KOPT-K1 (cell line): ENCODE data around the gene GRIA1.
"Not testable (repeated sequence)": the region's sequence is repeated elsewhere in the genome, so short reads cannot be mapped to it uniquely, and the experiment has no call there.

ENCODE experiments used
- H3K27ac ChIP-seq: fragments of 200-600 bp; sonication (generic); 2 replicates; pipeline ENCODE4 v1.5.1; 2016; ENCODE audit warnings: antibody characterized with exemption, mild to moderate bottlenecking, low read depth, low read length; ENCODE audit not compliant: poor library complexity, severe bottlenecking
- H3K36me3 ChIP-seq: fragments of 200-600 bp; sonication (generic); 2 replicates; pipeline ENCODE4 v1.5.1; 2017; ENCODE audit warnings: antibody characterized with exemption, mild to moderate bottlenecking, low read length, moderate library complexity; ENCODE audit not compliant: insufficient read depth
- H3K9me3 ChIP-seq: fragments of 200-600 bp; sonication (generic); 2 replicates; pipeline ENCODE4 v1.5.1; 2017; ENCODE audit warnings: antibody characterized with exemption, low read length, mild to moderate bottlenecking; ENCODE audit not compliant: insufficient read depth, poor library complexity, severe bottlenecking

The GRIA1 gene

DNA sequence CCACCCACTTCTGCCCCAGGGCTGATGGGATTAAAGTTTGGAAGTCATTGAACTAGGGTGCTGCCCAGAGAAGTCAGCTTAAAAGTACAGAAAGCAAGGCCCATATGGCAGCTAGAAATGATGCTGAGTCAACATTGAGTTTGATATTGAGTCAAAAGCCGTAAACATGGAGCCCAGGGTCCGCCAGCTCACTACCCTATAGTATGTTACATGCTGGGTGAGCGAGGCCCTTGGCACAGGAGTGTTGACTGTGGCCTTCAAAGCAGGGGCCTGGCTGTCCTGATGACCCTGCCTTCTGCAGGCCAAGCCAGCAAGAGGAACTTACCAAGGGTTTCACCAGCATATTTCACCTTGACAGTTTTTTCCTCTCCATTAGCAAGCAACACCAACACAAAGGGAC, 222.5 kb downstream of the GRIA1 start:
- H3K36me3 ChIP-seq: no peaks in the 10 kb centered on the region
- no peak overlapping the region for H3K27ac ChIP-seq
- H3K9me3 ChIP-seq: no peaks in the 10 kb centered on the region

DNA sequence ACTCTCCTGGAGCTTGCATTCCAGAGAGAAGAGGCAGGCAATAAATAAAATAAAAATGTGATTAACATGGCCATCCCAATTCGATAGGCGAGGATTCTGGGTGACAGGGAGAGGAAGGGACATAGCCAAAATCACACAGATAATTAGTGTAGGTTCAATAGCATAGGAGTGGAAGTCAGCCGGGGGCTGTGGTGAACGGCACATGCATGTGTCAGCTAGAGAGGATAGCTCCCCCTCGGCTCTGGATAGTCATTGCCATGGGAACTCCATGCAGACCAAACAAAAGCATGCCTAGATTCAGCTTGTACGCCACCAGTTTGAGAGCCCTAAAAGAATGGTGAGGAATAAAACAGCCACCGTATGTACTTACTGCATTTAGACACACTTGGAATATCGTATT, 223.5 kb downstream of the GRIA1 start:
- no peaks in the 10 kb centered on the region for H3K9me3 ChIP-seq
- H3K36me3 ChIP-seq: no peaks in the 10 kb centered on the region
- no peak overlapping the region for H3K27ac ChIP-seq

DNA sequence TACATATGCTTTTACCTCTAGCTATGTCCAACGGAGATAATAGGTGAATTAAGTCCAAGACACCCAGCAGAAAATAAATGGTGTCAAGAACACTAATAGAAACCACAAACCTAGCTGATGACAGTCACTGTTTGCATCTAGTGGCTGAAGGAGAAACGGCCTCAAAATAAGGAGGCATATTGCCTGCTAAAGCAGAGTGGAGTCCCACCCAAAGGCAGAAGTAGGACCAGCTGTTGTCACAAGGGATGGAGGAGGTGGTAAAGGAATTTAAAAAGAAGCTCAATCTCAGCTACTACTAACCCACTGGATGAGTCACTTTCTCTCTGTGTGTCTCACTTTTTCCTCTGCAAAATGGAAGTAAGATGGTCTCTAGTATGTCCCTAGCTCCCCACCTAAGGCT, 224.3 kb downstream of the GRIA1 start:
- no peak overlapping the region for H3K27ac ChIP-seq
- H3K9me3 ChIP-seq: no peaks in the 10 kb centered on the region

DNA sequence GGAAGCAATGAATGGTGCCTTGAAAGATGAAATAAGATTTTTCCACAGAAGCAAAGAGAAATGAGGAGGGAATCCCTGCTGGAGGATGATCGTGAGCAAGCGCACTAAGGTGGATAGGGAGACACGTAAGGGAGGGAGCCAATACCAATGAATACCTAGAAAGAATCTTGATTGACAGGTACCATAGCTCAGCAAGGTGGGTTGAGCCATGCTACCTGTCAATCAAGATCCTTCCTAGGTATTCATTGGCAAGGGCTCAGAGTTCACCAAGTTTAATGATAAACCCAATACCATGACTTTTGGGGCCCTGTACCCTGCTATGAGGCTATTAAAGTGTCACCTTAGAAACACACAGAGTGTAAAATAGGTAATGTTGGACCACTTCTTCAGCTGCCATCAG, 226.8 kb downstream of the GRIA1 start:
- Histone ChIP-seq H3K9me3 (no peaks in the 10 kb centered on the region), H3K27ac (no peak overlapping the region), H3K36me3 (no peaks in the 10 kb centered on the region)

More for the DNA sequence above, 224.3 kb downstream of the GRIA1 start:
- no peaks in the 10 kb centered on the region for H3K36me3 ChIP-seq

GRCh38 chr5:153718713-153719112, 228.2 kb downstream of the GRIA1 start:
- Histone ChIP-seq H3K9me3 (no peaks in the 10 kb centered on the region), H3K27ac (no peak overlapping the region), H3K36me3 (no peaks in the 10 kb centered on the region)

DNA sequence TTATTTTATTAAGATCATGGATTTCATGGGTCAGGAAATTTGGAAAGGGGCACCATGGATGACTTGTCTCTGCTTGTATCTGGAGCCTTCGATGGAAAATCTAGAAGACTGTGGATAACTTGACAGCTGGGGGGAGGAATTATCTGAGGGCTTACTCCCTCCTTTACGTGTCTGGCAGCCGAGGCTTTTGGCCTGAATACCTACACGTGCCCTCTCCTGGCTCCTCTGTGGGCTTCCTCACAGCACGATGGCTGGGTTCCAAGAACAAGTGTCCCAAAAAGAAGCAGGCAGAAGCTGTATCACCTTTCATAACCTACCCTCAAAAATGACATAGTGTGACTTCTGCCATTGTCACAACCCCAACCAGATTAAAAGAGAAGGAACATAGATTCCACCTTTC, 228.9 kb downstream of the GRIA1 start:
- no peaks in the 10 kb centered on the region for H3K9me3 ChIP-seq
- no peak overlapping the region for H3K27ac ChIP-seq
- no peaks in the 10 kb centered on the region for H3K36me3 ChIP-seq

GRCh38 chr5:153723022-153723610, 232.6 kb downstream of the GRIA1 start:
- not testable (repeated sequence) for H3K36me3 ChIP-seq, H3K27ac ChIP-seq, H3K9me3 ChIP-seq

- Histone ChIP-seq H3K36me3 (no peaks in the 10 kb centered on the region), H3K9me3 (no peaks in the 10 kb centered on the region), H3K27ac (no peak overlapping the region)
Measured at GRCh38 chr5:153742060-153742459, 251.6 kb downstream of the GRIA1 start.

GRCh38 chr5:153744751-153745150, 254.3 kb downstream of the GRIA1 start:
- H3K36me3 ChIP-seq: no peaks in the 10 kb centered on the region
- no peaks in the 10 kb centered on the region for H3K9me3 ChIP-seq
- no peak overlapping the region for H3K27ac ChIP-seq

- H3K27ac ChIP-seq: no peak overlapping the region
- H3K36me3 ChIP-seq: no peaks in the 10 kb centered on the region
- no peaks in the 10 kb centered on the region for H3K9me3 ChIP-seq
Measured at GRCh38 chr5:153745778-153746395, 255.4 kb downstream of the GRIA1 start.

DNA sequence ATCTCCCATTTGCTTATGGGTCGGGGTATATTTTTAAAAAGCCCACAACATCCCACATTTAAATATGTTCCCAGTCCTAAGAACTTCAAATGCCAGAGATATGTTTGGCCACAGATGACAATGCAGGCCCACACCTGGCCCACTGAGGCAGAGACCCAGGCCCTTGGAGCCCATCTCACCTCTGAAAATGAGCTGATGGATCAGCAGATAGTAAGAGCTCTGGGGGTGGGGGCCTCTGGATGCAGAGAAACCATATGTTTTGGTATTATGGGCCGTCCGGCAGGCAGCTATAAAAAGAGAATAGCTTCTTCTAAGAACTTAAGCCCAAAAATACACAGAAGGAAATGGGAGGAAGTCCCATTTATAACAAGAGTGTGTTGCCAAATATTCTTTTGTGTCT, 256.0 kb downstream of the GRIA1 start:
- H3K36me3 ChIP-seq: no peaks in the 10 kb centered on the region
- H3K9me3 ChIP-seq: no peaks in the 10 kb centered on the region
- H3K27ac ChIP-seq: no peak overlapping the region

DNA sequence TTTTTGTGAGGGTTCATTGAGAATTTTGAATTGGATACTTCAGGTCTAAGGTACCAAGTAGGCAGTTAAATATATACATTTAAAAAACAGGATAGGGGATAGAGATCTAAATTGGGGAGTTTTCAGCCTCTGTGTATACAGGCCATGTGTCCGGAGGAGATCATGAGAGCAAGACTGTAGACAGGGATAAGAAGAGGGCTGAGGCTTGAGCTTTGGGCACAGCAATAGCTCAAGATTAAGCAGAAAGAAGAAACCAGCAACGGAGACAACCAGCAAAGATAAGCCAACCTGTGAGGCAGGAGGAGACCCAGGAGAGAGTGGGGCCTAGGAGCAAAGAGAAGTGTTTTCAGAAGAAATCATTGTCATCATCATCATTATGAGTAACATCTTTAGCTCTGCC, 258.4 kb downstream of the GRIA1 start:
- Histone ChIP-seq H3K9me3 (no peaks in the 10 kb centered on the region), H3K27ac (no peak overlapping the region)

DNA sequence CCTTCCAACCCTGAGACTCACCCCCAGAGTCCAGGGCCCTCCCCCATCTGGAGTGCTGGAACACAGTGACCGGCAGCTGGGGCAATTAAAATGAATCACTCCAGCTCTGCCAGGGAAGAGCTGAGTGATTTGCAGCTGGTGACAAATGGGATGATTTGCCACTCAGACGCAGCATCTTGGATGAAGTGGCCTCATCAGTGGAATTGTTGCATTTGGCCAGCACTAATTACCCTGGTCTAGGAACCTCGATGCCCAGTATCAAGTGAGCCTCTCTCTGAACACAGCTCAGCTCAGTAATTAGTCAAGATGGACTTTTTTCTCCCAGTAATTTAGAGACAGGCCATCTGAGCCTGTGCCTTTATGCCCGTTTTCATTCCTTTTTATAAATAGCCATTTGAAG, 259.5 kb downstream of the GRIA1 start:
- no peaks in the 10 kb centered on the region for H3K36me3 ChIP-seq
- no peaks in the 10 kb centered on the region for H3K9me3 ChIP-seq
- no peak overlapping the region for H3K27ac ChIP-seq

More for the DNA sequence above, 258.4 kb downstream of the GRIA1 start:
- H3K36me3 ChIP-seq: no peaks in the 10 kb centered on the region

GRCh38 chr5:153751251-153751650, 260.8 kb downstream of the GRIA1 start:
- Histone ChIP-seq H3K9me3 (no peaks in the 10 kb centered on the region), H3K27ac (no peak overlapping the region), H3K36me3 (no peaks in the 10 kb centered on the region)

DNA sequence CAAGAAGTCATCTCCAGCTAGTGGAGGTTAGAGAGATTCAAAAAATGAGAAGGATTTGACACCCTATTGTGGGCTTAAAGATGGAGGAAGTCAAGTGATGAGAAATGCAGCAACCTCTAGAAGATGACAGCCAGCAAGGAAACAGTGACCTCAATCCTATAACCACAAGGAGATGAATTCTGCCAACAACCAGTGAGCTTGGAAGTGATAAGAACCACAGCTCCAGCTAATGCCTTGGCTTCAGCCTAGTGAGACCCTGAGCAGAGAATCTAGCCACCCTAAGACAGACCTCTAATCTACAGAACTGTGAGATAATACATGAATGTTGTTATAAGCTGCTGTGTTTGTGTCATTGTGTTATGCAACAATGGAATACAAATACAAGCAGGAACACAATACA, 262.4 kb downstream of the GRIA1 start:
- H3K36me3 ChIP-seq: no peaks in the 10 kb centered on the region
- H3K9me3 ChIP-seq: no peaks in the 10 kb centered on the region

DNA sequence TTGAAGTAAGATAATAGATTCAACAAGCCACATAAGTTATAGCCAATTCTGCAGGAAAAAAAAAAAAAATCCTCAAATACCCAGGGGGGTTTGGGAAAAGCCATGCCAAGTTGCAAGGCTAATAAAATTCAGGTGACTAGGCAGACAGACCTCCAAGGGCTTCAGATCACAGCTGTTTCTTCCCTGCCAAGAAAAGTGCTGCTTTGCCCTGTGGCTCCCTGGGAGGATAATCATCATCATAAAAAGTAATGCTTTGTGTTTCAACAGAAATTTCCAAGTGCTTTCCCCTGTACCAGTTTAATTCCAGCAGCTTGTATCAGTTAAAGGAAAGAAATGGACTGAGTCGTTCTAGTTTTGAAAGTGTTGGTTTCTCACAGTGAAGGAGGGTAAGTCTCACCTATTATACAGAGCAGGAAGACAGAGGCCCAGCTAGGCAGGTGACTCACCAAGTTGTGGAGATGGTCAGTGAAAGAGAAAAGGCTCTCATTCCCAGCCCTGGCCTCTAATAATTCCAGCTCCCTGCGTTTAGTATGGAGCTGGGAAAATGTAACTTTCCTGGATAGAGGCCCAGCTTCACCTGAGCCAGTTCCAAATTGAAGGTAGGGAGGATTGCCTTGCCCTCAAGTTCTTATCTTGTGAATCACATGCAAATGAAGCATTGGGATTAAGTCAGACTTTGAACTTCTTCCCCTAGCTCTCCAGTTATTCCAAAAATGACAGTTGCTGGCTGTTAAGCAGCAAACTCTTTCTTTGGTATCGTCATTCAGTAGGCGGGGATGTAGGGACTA, 263.4 kb downstream of the GRIA1 start:
- Histone ChIP-seq H3K27ac (no peak overlapping the region), H3K9me3 (no peaks in the 10 kb centered on the region), H3K36me3 (no peaks in the 10 kb centered on the region)

More for the DNA sequence above, 262.4 kb downstream of the GRIA1 start:
- H3K27ac ChIP-seq: no peak overlapping the region
